Lung (tissue), 12 donors: ENCODE measurements around the gene MC2R. TPM values are rescaled to one million over a fixed set of nuclear protein-coding genes. Genes with fewer than 3 reads are reported as not detected.
A peak's percentile ranks its signal among the peaks of the same experiment; 100 is the strongest.

Experiments
- ATAC-seq: fragments of 200-7000 bp; cut with Tn5 transposase; one replicate; pipeline ENCODE4 v1.9.1; 2020; ENCODE audit warnings: moderate number of reproducible peaks; ENCODE audit not compliant: insufficient read depth, low FRiP score
- DNase-seq, 3 donors: peaks; one replicate each; pipeline ENCODE4 v3.0.0-alpha.2; 2013 to 2017
- H3K27ac ChIP-seq, 2 donors: one replicate each; pipeline ENCODE4 v1.5.1; 2013; ENCODE audit warnings: mild to moderate bottlenecking in 2 of 2, moderate library complexity in 2 of 2, control low read depth in 1 of 2, inconsistent platforms in 1 of 2, low read depth in 1 of 2, low read length in 1 of 2
- H3K27me3 ChIP-seq, 3 donors: one replicate each; pipeline ENCODE4 v1.5.1; 2013; ENCODE audit warnings: low read length in 2 of 3; ENCODE audit not compliant: control insufficient read depth in 3 of 3, insufficient read depth in 3 of 3
- H3K36me3 ChIP-seq, 4 donors: one replicate each; pipeline ENCODE4 v1.5.1; 2013; ENCODE audit warnings: low read length in 4 of 4, mild to moderate bottlenecking in 1 of 4, moderate library complexity in 1 of 4; ENCODE audit not compliant: control insufficient read depth in 4 of 4, insufficient read depth in 4 of 4
- H3K4me1 ChIP-seq, 5 donors: one replicate each; pipeline ENCODE4 v1.5.1; 2013; ENCODE audit warnings: low read length in 5 of 5, mild to moderate bottlenecking in 2 of 5, moderate library complexity in 1 of 5; ENCODE audit not compliant: control insufficient read depth in 5 of 5, insufficient read depth in 5 of 5
- H3K4me3 ChIP-seq: one replicate; pipeline ENCODE4 v1.5.1; 2013; ENCODE audit warnings: mild to moderate bottlenecking, control low read depth, moderate library complexity
- H3K9ac ChIP-seq, 2 donors: one replicate each; pipeline ENCODE4 v1.5.1; 2013; ENCODE audit warnings: low read length in 2 of 2, control low read depth in 1 of 2; ENCODE audit not compliant: insufficient read depth in 1 of 2
- H3K9me3 ChIP-seq, 4 donors: one replicate each; pipeline ENCODE4 v1.5.1; 2013; ENCODE audit warnings: low read length in 3 of 4, mild to moderate bottlenecking in 1 of 4, moderate library complexity in 1 of 4; ENCODE audit not compliant: control insufficient read depth in 4 of 4, insufficient read depth in 3 of 4
- CTCF ChIP-seq: IDR thresholded peaks from 2 replicates; pipeline ENCODE4 v1.5.1; 2012; ENCODE audit warnings: mild to moderate bottlenecking; ENCODE audit errors: control extremely low read depth, extremely low read depth
- WGBS, 2 donors: extraction: QIAGEN DNeasy Blood & Tissue Kit; methylation state at CpG; one replicate each; pipeline ENCODE4 v1.1.7; 2013; 5-methylcytosine and 5-hydroxymethylcytosine counted together
- polyA plus RNA-seq, 2 donors: library from polyadenylated mRNA; stranded (reverse); fragments of 200-250 nt; gene quantifications; one replicate each; pipeline ENCODE4 v1.2.1, GENCODE V29; 2013
- total RNA-seq, 2 donors: library from RNA; depleted of rRNA in 1 of 2; stranded (reverse); fragments of >200 nt in 1 of 2; gene quantifications; one replicate each; pipeline ENCODE4 v1.2.1, GENCODE V29; 2014 to 2021
- donor health status: control.
- donor health status: control.
- donor health status: Bipolar disorder and iron deficiency.
- donor health status: healthy.
- donor health status: DM: yes; HTN: yes; CAD: no.

Gene MC2R
- total and polyA plus RNA-seq, 4 donors = 0.06 TPM; not detected in 3

GRCh38 chr18:13894531-13894930 is 20.8 kb downstream of the MC2R start:
- Histone ChIP-seq H3K27me3 (no peaks in the 10 kb centered on the region), H3K4me1 (no peaks in the 10 kb centered on the region), H3K27ac (no peak overlapping the region), H3K4me3 (no peak overlapping the region), H3K36me3 (no peaks in the 10 kb centered on the region), H3K9me3 (peaks cover 0 to 9% (median 0%) of the 10 kb centered on the region in 4 donors), H3K9ac (no peak overlapping the region)
- WGBS, 2 donors = 82 to 90% methylated on average over 5 of the region's 5 CpGs
- TF ChIP-seq CTCF = no peak
- DNase-seq = peak in 2 of 3 donors; percentile 12 to 16
- ATAC-seq = no peak

GRCh38 chr18:13893418-13893760 is 21.9 kb downstream of the MC2R start:
- no peak for ATAC-seq
- WGBS, 2 donors = 55 to 61% methylated on average over 3 of the region's 3 CpGs
- TF ChIP-seq CTCF = no peak

DNA sequence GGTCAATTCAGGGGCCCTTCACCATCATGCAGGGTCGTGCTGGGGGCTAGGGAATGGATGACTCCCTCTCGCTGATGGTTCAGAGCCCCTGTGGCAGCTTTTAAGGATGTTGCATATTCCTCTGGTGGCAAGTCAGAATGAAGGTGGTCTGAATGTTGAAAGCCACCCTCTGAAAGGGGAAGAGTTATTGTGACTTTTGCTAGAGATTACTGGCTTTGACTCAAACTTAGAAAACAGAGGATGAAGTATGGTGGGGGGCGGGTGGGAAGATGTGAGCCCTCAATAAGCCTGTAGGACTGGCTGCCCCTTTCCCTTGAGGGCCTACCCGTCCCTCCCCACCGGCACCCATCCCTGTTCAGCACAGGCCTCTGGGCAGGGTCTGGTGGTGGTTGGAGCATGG is 23.2 kb downstream of the MC2R start:
- ATAC-seq = no peak
- Histone ChIP-seq H3K9ac (no peak overlapping the region), H3K4me3 (no peak overlapping the region), H3K9me3 (no peaks in the 10 kb centered on the region), H3K4me1 (no peaks in the 10 kb centered on the region), H3K27ac (no peak overlapping the region), H3K27me3 (no peaks in the 10 kb centered on the region), H3K36me3 (no peaks in the 10 kb centered on the region)
- no peak for DNase-seq
- TF ChIP-seq CTCF = no peak
- WGBS, 2 donors = 86 to 93% methylated on average over 5 of the region's 5 CpGs

More at GRCh38 chr18:13893418-13893760, 21.9 kb downstream of the MC2R start:
- DNase-seq = no peak
- H3K9me3 ChIP-seq = peaks cover 0 to 9% (median 0%) of the 10 kb centered on the region in 4 donors
- no peak overlapping the region for H3K27ac ChIP-seq
- H3K4me1 ChIP-seq = no peaks in the 10 kb centered on the region
- no peak overlapping the region for H3K9ac ChIP-seq
- no peak overlapping the region for H3K4me3 ChIP-seq
- H3K27me3 ChIP-seq = no peaks in the 10 kb centered on the region
- H3K36me3 ChIP-seq = no peaks in the 10 kb centered on the region

GRCh38 chr18:13890761-13891361 is 24.5 kb downstream of the MC2R start:
- Histone ChIP-seq H3K9ac (no peak overlapping the region), H3K27ac (no peak overlapping the region), H3K9me3 (no peaks in the 10 kb centered on the region), H3K4me3 (no peak overlapping the region), H3K27me3 (no peaks in the 10 kb centered on the region), H3K4me1 (no peaks in the 10 kb centered on the region), H3K36me3 (no peaks in the 10 kb centered on the region)
- ATAC-seq (no peak), DNase-seq (peak in 2 of 3 donors; percentile 8 to 19)
- TF ChIP-seq CTCF = no peak
- WGBS, 2 donors = 59 to 63% methylated on average over 8 of the region's 8 CpGs
